ENCODE results near the gene CENPF. TPM values are rescaled to one million over a fixed set of nuclear protein-coding genes. Genes with fewer than 3 reads are reported as not detected.

CENPF gene
- total and polyA plus RNA-seq, 9 of the 15 experiments (the other 6 are each of a cell fraction or from before 2014, with no cell fraction given), result 50.6 to 180 (median 98.3) TPM

- Histone ChIP-seq H3K4me2 (ENCODE audit: insufficient read depth, low read length) (no peak overlapping the region), H3K9me3 (replicated peaks; ENCODE audit: control insufficient read depth, insufficient read depth, low read depth, low read length) (no peaks in the 10 kb centered on the region), H2AFZ (ENCODE audit: low read depth, low read length) (no peak overlapping the region), H3K4me3 (no peak overlapping the region), H4K20me1 (replicated peaks; ENCODE audit: control insufficient read depth, insufficient read depth, low read length) (no peaks in the 10 kb centered on the region), H3K9ac (ENCODE audit: insufficient read depth in 1 of 2, low read depth in 2 of 2, low read length in 2 of 2) (no peak overlapping the region), H3K4me1 (replicated peaks in 1 of 2; ENCODE audit: control insufficient read depth in 2 of 2, insufficient read depth in 2 of 2, low read length in 2 of 2) (no peaks in the 10 kb centered on the region), H3K79me2 (ENCODE audit: control insufficient read depth, insufficient read depth, low read length) (no peaks in the 10 kb centered on the region), H3K27me3 (ENCODE audit: control insufficient read depth in 2 of 2, insufficient read depth in 2 of 2, low read length in 2 of 2) (peaks cover 5 to 16% of the 10 kb centered on the region in 2 experiments; a peak in 3 of 5 replicates), H3K36me3 (ENCODE audit: control insufficient read depth, insufficient read depth, low read length) (no peaks in the 10 kb centered on the region), H3K27ac (ENCODE audit: extremely low read depth, low read depth, low read length) (no peak overlapping the region), H3K9me1 (ENCODE audit: control insufficient read depth, insufficient read depth, low read length) (no peaks in the 10 kb centered on the region)
- intact Hi-C loops (cut with micrococcal nuclease), result no loop called here
- no TSS peak for BruUV-seq (replicated peaks)
- TF ChIP-seq SNAPC5 (CRISPR knock-in tag; IDR thresholded peaks at IDR 0.05) (no peak), TSHZ1 (CRISPR knock-in tag; IDR thresholded peaks at IDR 0.05) (no peak), ZNF133 (CRISPR knock-in tag; IDR thresholded peaks at IDR 0.05) (no peak), CREBBP (IDR thresholded peaks at IDR 0.05; ENCODE audit: low read depth, low read length) (no peak), NCOA1 (IDR thresholded peaks at IDR 0.05; ENCODE audit: low read depth) (no peak)
- in situ Hi-C loops (cut with MboI), result no loop called here
- ATAC-seq (no peak), DNase-seq (ENCODE audit: extremely low read depth in 1 of 4, low spot score in 3 of 4) (no peak), FAIRE-seq (no peak)
- ChIA-PET CTCF (ENCODE audit: low intra/inter-chr PET ratio) (no interaction called here), POLR2A (no interaction called here)
Measured at GRCh38 chr1:214563881-214564280, 39.1 kb upstream of the CENPF start.
